A204.1 (cell line): Measurements from ENCODE around the gene PLEKHJ1.

Experiments
- FAIRE-seq: peaks from 2 replicates; lab custom pipeline; 2012; peaks lifted over from hg19 to GRCh38; lab: Jason Lieb, UNC

The PLEKHJ1 gene

GRCh38 chr19:2197270-2197669 lies 38.9 kb downstream of the PLEKHJ1 start:
- FAIRE-seq, result no peak

DNA sequence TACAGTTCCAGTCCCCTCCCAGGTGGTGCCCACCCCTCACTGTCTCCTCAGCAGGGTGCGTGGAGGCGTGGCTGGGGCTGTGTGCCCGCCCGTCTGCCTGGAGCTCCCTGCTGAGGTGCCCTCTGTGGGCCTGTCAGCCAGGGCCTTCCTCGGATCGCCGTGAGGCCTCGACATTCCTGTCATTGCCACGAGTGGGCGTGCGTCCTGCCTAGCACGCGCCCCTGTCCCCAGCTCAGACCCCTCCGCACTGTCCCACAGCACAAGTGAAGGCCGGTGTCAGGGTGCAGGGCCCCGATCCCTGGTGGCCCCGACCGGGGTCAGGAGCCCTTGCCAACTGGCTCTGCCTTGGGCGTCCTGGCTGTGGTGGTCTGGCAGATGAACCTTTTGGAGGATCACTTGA lies 40.2 kb downstream of the PLEKHJ1 start:
- no peak for FAIRE-seq

DNA sequence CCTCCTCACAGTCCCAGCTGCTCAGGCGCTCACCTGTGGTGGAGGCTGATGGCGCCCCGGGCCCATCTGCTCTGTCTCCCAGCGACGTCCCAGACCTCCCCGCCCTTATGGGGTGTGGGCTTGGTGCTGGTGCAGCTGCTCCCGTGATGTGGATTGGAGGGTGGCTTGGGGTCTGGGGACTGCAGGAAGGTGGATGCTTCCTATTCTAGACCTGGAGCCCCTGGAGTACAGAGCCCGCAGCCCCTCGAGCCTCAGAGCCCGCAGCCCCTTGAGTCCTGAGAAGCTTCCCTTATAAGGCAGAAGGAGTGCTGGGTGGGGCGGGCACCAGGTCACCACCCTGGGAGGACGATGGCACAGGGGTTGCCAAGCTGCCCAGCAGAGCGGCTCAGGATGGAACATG lies 40.8 kb downstream of the PLEKHJ1 start:
- FAIRE-seq, result no peak

GRCh38 chr19:2194513-2195078 lies 41.5 kb downstream of the PLEKHJ1 start:
- FAIRE-seq, result no peak

DNA sequence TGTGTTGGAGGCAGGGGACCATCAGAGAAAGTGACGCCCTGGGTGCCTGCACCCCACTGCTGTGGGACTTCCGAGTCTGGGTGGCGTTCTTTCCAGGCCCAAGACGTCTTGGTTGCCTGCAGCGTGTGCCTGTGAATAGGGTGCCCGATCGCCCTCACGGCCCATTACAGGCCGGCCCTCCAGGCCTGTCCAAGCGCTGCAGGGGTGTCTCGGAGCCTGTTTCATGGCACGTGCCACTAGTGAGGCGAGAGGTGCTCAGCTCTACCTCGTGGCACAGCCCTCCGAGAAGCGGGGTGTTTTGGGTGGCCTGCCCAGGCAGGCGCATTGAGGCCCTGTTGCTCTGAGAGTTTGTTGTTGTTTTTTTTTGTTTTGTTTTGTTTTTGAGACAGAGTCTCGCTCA lies 42.3 kb downstream of the PLEKHJ1 start:
- FAIRE-seq, result no peak

DNA sequence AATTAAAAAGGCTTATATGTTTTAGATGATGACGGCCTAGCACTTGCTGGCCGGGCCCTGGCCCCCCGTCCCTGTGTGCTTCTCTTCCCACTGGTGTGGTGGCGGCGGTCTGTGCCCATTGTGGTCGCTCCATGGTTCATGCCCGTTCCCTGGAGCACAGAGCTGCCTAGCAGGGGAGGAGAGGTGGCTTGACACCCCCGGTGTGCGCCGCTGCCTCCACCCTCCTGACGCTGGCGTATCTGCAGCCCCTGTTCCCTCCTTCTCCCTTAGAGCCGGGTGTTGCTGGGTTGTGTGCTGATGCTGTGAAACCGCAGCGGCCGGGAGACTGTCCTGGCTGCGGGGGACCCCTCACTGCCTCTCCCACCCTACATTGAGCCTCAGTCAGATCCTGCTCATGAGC lies 43.3 kb downstream of the PLEKHJ1 start:
- FAIRE-seq, result no peak

GRCh38 chr19:2191456-2192310 lies 44.4 kb downstream of the PLEKHJ1 start:
- no peak for FAIRE-seq

DNA sequence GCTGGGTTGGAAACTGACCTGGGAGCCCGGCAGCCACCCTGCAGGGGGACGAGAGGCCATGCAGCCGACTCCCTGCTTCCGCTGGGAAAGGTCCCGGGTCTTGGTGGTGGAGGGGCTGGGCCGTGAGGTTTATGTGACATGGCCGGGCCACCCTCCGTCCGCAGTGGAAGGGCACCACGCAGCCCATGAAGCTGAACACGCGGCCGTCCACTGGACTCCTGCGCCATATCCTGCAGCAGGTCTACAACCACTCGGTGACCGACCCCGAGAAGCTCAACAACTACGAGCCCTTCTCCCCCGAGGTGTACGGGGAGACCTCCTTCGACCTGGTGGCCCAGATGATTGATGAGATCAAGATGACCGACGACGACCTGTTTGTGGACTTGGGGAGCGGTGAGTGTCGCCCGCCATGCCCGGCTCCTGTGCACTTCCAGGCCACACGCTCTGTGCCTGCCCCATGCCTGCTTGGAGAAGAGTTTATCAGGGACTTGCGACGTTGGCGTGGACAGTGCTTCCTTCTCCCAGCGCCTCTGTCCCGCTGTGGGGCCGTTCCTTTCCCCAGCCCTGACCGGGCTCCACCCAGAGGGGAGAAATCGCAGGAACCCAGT lies 45.2 kb downstream of the PLEKHJ1 start:
- FAIRE-seq, result no peak

DNA sequence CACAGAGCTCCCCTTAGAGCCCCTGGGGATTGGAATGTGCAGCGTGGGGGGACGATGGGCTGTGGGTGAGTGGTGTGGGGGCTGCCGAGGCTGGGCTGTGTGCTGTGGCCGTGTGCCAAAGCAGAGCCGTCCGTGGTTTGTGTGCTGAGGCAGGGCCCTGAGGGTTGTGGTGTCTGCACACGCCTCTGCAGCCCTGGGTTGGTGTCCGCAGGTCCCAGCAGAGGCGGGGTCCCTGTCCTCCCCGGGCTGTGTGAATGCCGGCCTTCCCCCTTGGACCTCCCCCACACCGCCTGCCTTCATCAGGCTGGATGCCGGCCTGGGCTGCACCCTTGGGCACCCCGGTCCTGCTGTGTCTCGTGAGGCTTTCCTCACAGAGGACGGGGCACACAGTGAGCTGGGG lies 46.2 kb downstream of the PLEKHJ1 start:
- no peak for FAIRE-seq

DNA sequence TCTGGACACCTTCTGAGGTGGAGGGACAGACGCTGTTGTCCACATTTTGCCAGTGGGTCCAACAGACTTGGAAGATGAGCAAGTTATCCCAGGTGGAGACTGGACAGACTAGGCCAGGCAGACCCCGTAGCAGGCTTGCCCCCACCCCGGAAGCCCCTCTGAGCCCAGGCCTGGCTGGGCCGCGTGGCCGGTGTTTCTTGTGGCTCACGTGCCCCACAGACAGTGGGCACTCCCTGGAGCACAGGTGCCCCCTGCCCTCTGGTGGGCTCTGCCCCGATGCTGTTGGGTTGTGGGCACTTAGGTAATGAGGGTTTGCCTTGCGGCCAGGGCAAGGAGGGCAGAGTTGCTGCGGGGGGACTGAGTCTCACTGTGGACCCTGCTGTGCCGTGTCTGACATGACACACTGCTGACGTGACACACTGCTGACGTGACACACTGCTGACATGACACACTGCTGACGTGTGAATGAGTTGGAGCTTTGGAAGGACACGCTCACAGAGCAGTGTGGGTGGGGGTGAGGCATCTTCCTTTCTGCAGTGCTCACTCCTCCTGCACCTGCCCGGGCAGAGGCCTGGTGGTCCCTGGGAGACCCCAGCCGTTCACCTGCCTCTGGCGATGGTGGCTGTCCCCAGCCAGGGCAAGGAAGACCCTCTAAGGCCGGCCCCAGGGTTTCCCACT lies 47.3 kb downstream of the PLEKHJ1 start:
- no peak for FAIRE-seq

- FAIRE-seq, result no peak
These were observed 49.0 kb downstream of the PLEKHJ1 start for GRCh38 chr19:2187159-2187558.

- no peak for FAIRE-seq
These were observed 49.9 kb downstream of the PLEKHJ1 start for GRCh38 chr19:2186071-2186846.

- no peak for FAIRE-seq
These were observed 50.4 kb downstream of the PLEKHJ1 start for GRCh38 chr19:2185734-2186070.

- no peak for FAIRE-seq
These were observed 51.6 kb downstream of the PLEKHJ1 start for GRCh38 chr19:2184422-2184975.
